GM23338 (cell line): ENCODE data around the gene HOXB4. TPM values are rescaled to one million over a fixed set of nuclear protein-coding genes. Genes with fewer than 3 reads are reported as not detected.

Experiments used
- ATAC-seq: fragments of 200-7000 bp; cut with Tn5 transposase; 3 replicates; pipeline ENCODE4 v1.9.1; 2020
- DNase-seq: peaks from one replicate; pipeline ENCODE4 v3.0.0-alpha.2; 2015; ENCODE audit warnings: low spot score
- H2AFZ ChIP-seq: fragments of 200-600 bp; sonication (generic); 2 replicates; pipeline ENCODE4 v1.8.0; 2016; ENCODE audit warnings: antibody characterized with exemption, mild to moderate bottlenecking, moderate library complexity
- H3F3A ChIP-seq: fragments of 200-600 bp; sonication (generic); replicated peaks from 2 replicates; pipeline ENCODE4 v1.8.0; 2017; ENCODE audit warnings: antibody characterized with exemption, mixed run types, low read depth
- H3K27ac ChIP-seq: fragments of 200-600 bp; sonication (generic); 2 replicates; pipeline ENCODE4 v1.6.1; 2016; ENCODE audit warnings: low read depth
- H3K27me3 ChIP-seq: fragments of 200-600 bp; sonication (generic); 2 replicates; pipeline ENCODE4 v1.8.0; 2016; ENCODE audit warnings: mild to moderate bottlenecking, mixed run types, moderate library complexity; ENCODE audit not compliant: insufficient read depth
- H3K36me3 ChIP-seq: fragments of 200-600 bp; sonication (generic); 2 replicates; pipeline ENCODE4 v1.8.0; 2016; ENCODE audit warnings: mild to moderate bottlenecking; ENCODE audit not compliant: insufficient read depth
- H3K4me1 ChIP-seq: fragments of 200-600 bp; sonication (generic); 2 replicates; pipeline ENCODE4 v1.8.0; 2016; ENCODE audit warnings: mild to moderate bottlenecking, moderate library complexity; ENCODE audit not compliant: insufficient read depth
- H3K4me2 ChIP-seq: fragments of 200-600 bp; sonication (generic); 2 replicates; pipeline ENCODE4 v1.7.1; 2017; ENCODE audit warnings: mixed run types
- H3K4me3 ChIP-seq: fragments of 200-600 bp; sonication (generic); 2 replicates; pipeline ENCODE4 v1.6.1; 2016; ENCODE audit warnings: mixed run types
- H3K79me2 ChIP-seq: fragments of 200-600 bp; sonication (generic); replicated peaks from 2 replicates; pipeline ENCODE4 v1.8.0; 2017; ENCODE audit warnings: mild to moderate bottlenecking; ENCODE audit not compliant: insufficient read depth
- H3K9me2 ChIP-seq: fragments of 200-600 bp; sonication (generic); 2 replicates; pipeline ENCODE4 v1.8.0; 2017; ENCODE audit not compliant: insufficient read depth
- H4K20me1 ChIP-seq: fragments of 200-600 bp; sonication (generic); replicated peaks from 2 replicates; pipeline ENCODE4 v1.8.0; 2017; ENCODE audit warnings: mild to moderate bottlenecking; ENCODE audit not compliant: insufficient read depth
- H3K27ac Mint-ChIP-seq: 2 replicates; pipeline ENCODE4 v1.8.0; 2020; ENCODE audit warnings: inconsistent platforms, mild to moderate bottlenecking, moderate library complexity, mixed read lengths
- H3K27me3 Mint-ChIP-seq: 3 replicates; pipeline ENCODE4 v1.8.0; 2022; ENCODE audit warnings: low read depth, mild to moderate bottlenecking, moderate library complexity, mixed read lengths, inconsistent platforms; ENCODE audit not compliant: insufficient read depth, poor library complexity
- H3K36me3 Mint-ChIP-seq: 3 replicates; pipeline ENCODE4 v1.8.0; 2021; ENCODE audit warnings: low read depth, mild to moderate bottlenecking, inconsistent platforms, moderate library complexity, mixed read lengths
- H3K4me1 Mint-ChIP-seq: 3 replicates; pipeline ENCODE4 v1.8.0; 2020; ENCODE audit warnings: mild to moderate bottlenecking, inconsistent platforms, mixed read lengths
- H3K4me3 Mint-ChIP-seq: 3 replicates; pipeline ENCODE4 v1.8.0; 2021; ENCODE audit warnings: moderate library complexity, mild to moderate bottlenecking, inconsistent platforms, mixed read lengths
- H3K9me3 Mint-ChIP-seq: 3 replicates; pipeline ENCODE4 v1.8.0; 2020; ENCODE audit warnings: moderate library complexity, mild to moderate bottlenecking, inconsistent platforms, mixed read lengths
- CREB1 ChIP-seq: fragments of 250-450 bp; sonication (Bioruptor Pico); IDR thresholded peaks from 2 replicates; pipeline ENCODE4 v1.5.0; 2020; ENCODE audit warnings: low read depth, mild to moderate bottlenecking, moderate library complexity
- ETS1 ChIP-seq: IDR thresholded peaks from 2 replicates; pipeline ENCODE4 v1.6.1; 2016; ENCODE audit warnings: antibody characterized with exemption
- EZH2 ChIP-seq: fragments of 200-600 bp; sonication (generic); IDR thresholded peaks from one replicate; pipeline ENCODE4 v1.8.0; 2017; ENCODE audit warnings: antibody characterized with exemption, mild to moderate bottlenecking, low read depth; ENCODE audit not compliant: unreplicated experiment
- EZH2phosphoT487 ChIP-seq: fragments of 200-600 bp; sonication (generic); IDR thresholded peaks from one replicate; pipeline ENCODE4 v1.8.1; 2018; ENCODE audit warnings: antibody characterized with exemption; ENCODE audit not compliant: unreplicated experiment
- JUNB ChIP-seq: IDR thresholded peaks from one replicate; pipeline ENCODE4 v1.6.1; 2016; ENCODE audit warnings: antibody characterized with exemption; ENCODE audit not compliant: unreplicated experiment
- POLR2AphosphoS5 ChIP-seq: IDR thresholded peaks from 2 replicates; pipeline ENCODE4 v1.6.1; 2016; ENCODE audit warnings: antibody characterized with exemption, low read depth
- REST ChIP-seq: IDR thresholded peaks from one replicate; pipeline ENCODE4 v1.6.1; 2018; ENCODE audit warnings: antibody characterized with exemption; ENCODE audit not compliant: unreplicated experiment
- ZNF114 ChIP-seq: fragments of 250-450 bp; sonication (Bioruptor Pico); IDR thresholded peaks from 2 replicates; pipeline ENCODE4 v1.5.0; 2020; ENCODE audit warnings: mild to moderate bottlenecking, moderate library complexity
- ZNF331 ChIP-seq: fragments of 250-450 bp; sonication (Bioruptor Pico); IDR thresholded peaks from 2 replicates; pipeline ENCODE4 v1.5.0; 2020; ENCODE audit warnings: low read depth, mild to moderate bottlenecking, moderate library complexity
- polyA plus RNA-seq: library from polyadenylated mRNA; unstranded; fragments of >200 nt; fragmentation: Nextera tagmentation; extraction: Ambion mirVana; gene quantifications from 2 replicates; pipeline ENCODE4 v1.2.1, GENCODE V29; 2016
- total RNA-seq: library from RNA; depleted of rRNA; stranded (reverse); fragments of >200 nt; shearing (Covaris generic); gene quantifications from 2 replicates; pipeline ENCODE4 v1.2.3, GENCODE V29; 2014

The HOXB4 gene
- total and polyA plus RNA-seq, 2 experiments from 2014 or later, result not detected

- Mint-ChIP-seq H3K27ac (no peak overlapping the region), H3K4me3 (peak overlapping the region; percentile 60), H3K4me1 (peaks cover 20% of the 10 kb centered on the region), H3K36me3 (no peaks in the 10 kb centered on the region), H3K9me3 (no peaks in the 10 kb centered on the region; the same call in 2 of the 3 replicates), H3K27me3 (peaks cover 56% of the 10 kb centered on the region)
- H3K4me2 ChIP-seq, result no peak overlapping the region
- TF ChIP-seq JUNB, result no peak
- no peak for TF ChIP-seq EZH2phosphoT487
- no peak for TF ChIP-seq CREB1 (CRISPR knock-in tag)
- no peak for TF ChIP-seq ZNF331 (CRISPR knock-in tag)
- TF ChIP-seq EZH2, result peak; percentile 77
- no peak for TF ChIP-seq POLR2AphosphoS5
- TF ChIP-seq REST, result no peak
- TF ChIP-seq ETS1, result no peak
- TF ChIP-seq ZNF114 (CRISPR knock-in tag), result no peak
- peaks cover 100% of the 10 kb centered on the region for H3K27me3 ChIP-seq
- no peak overlapping the region for H2AFZ ChIP-seq
- H3F3A ChIP-seq, result peaks cover 56% of the 10 kb centered on the region
- H3K79me2 ChIP-seq, result no peaks in the 10 kb centered on the region
- peaks cover 62% of the 10 kb centered on the region for H4K20me1 ChIP-seq
- no peaks in the 10 kb centered on the region for H3K9me2 ChIP-seq
- no peaks in the 10 kb centered on the region for H3K36me3 ChIP-seq
- H3K4me3 ChIP-seq, result 0 out of 2 replicates have a peak overlapping the region, but pooled peaks have one; percentile 10
- no peak overlapping the region for H3K27ac ChIP-seq
- H3K4me1 ChIP-seq, result peaks cover 64% of the 10 kb centered on the region
- no peak for DNase-seq
- no peak for ATAC-seq
Observed at GRCh38 chr17:48563385-48563838, 14.7 kb downstream of the HOXB4 start.

- no peak overlapping the region for H3K27ac Mint-ChIP-seq
- Histone ChIP-seq H3K9me2 (no peaks in the 10 kb centered on the region), H3K79me2 (no peaks in the 10 kb centered on the region), H3K36me3 (no peaks in the 10 kb centered on the region), H3K4me2 (no peak overlapping the region), H3F3A (peaks cover 56% of the 10 kb centered on the region), H3K4me3 (no peak overlapping the region), H2AFZ (no peak overlapping the region), H4K20me1 (peaks cover 62% of the 10 kb centered on the region), H3K4me1 (peaks cover 59% of the 10 kb centered on the region), H3K27me3 (peaks cover 100% of the 10 kb centered on the region), H3K27ac (no peak overlapping the region)
- no peak overlapping the region for H3K4me3 Mint-ChIP-seq
- DNase-seq, result no peak
- no peaks in the 10 kb centered on the region; the same call in 2 of the 3 replicates for H3K9me3 Mint-ChIP-seq
- peaks cover 61% of the 10 kb centered on the region for H3K27me3 Mint-ChIP-seq
- peaks cover 18% of the 10 kb centered on the region for H3K4me1 Mint-ChIP-seq
- H3K36me3 Mint-ChIP-seq, result no peaks in the 10 kb centered on the region
- ATAC-seq, result no peak
- TF ChIP-seq EZH2 (peak; percentile 66), ZNF114 (CRISPR knock-in tag) (no peak)
Observed at GRCh38 chr17:48562934-48563333, 15.2 kb downstream of the HOXB4 start.
